H1 (cell line): ENCODE results near the gene PLB1.

Source experiments
- CTCF ChIP-seq, 3 experiments: IDR thresholded peaks; 1 replicate in 2 of 3; 2 replicates in 1 of 3; pipeline versions ENCODE4 v1.5.1 to v1.6.1; 2011; ENCODE audit warnings: low read length in 3 of 3, mild to moderate bottlenecking in 3 of 3, inconsistent platforms in 2 of 3, low read depth in 1 of 3, moderate library complexity in 1 of 3; ENCODE audit not compliant: insufficient read depth in 1 of 3; ENCODE audit errors: control extremely low read depth in 1 of 3
- POLR2A ChIP-seq, 2 experiments: IDR thresholded peaks; 1 replicate in 1 of 2; 2 replicates in 1 of 2; pipeline ENCODE4 v1.6.1; 2011; ENCODE audit warnings: low read depth in 2 of 2, low read length in 2 of 2, mild to moderate bottlenecking in 2 of 2; ENCODE audit errors: control extremely low read depth in 1 of 2
- RNF2 ChIP-seq: fragments of 200-900, 300-1000 bp; sonication (generic); IDR thresholded peaks from 2 replicates; pipeline ENCODE4 v1.7.1; 2016; ENCODE audit warnings: borderline replicate concordance, low read depth, mild to moderate bottlenecking, antibody characterized with exemption, low read length; ENCODE audit not compliant: poor library complexity, severe bottlenecking; ENCODE audit errors: missing control alignments
- TAF1 ChIP-seq: IDR thresholded peaks from 2 replicates; pipeline ENCODE4 v1.6.1; 2011; ENCODE audit warnings: mild to moderate bottlenecking, low read depth, low read length
- YY1 ChIP-seq: IDR thresholded peaks from 2 replicates; pipeline ENCODE4 v1.6.1; 2011; ENCODE audit warnings: low read depth, mild to moderate bottlenecking, low read length

GRCh38 chr2:28639092-28639691 lies 143.3 kb downstream of the PLB1 start:
- TF ChIP-seq CTCF (IDR thresholded peaks at IDR 0.05; ENCODE audit: control extremely low read depth in 1 of 3, insufficient read depth in 1 of 3, low read depth in 1 of 3, low read length in 3 of 3), result no peak
- no peak for TF ChIP-seq TAF1
- TF ChIP-seq YY1, result no peak
- TF ChIP-seq RNF2, result no peak
- TF ChIP-seq POLR2A (IDR thresholded peaks at IDR 0.05; ENCODE audit: control extremely low read depth in 1 of 2, low read depth in 2 of 2, low read length in 2 of 2), result no peak
